GM21447 (cell line): ENCODE results near the gene LAMC3.

Experiments used
- ATAC-seq: cut with Tn5 transposase; IDR thresholded peaks from one replicate; pipeline ENCODE4 v1.9.1; 2021; ENCODE audit not compliant: unreplicated experiment

The LAMC3 gene

DNA sequence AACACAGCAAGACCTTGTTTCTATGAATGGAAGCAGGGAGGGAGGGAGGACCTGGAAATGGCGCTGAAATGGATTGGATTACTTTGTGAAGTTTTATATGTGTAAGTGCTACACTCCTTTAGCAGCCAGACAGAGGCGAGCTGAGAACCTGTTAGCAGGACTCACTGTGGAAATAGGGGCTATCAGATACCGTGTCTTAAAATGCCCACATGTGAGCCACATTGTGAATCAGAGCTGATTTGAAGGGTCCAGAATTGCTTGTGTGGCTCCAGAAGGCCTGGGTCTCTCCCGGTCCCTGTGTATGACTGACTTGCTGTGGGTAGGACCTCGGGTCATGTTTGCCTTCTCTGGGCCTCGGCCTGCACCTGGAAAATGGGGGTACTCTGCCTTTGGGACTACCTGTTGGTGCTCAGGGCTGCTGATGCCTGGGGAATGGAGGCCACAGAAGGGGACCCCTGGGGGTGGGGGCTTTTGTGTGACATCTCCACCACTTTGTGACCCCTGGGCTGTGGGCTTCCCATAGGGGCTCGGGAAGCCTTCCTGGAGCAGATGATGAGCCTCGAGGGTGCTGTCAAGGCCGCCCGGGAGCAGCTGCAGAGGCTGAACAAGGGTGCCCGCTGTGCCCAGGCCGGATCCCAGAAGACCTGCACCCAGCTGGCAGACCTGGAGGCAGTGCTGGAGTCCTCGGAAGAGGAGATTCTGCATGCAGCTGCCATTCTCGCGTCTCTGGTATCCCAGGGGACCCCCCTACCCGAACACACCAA, 63.3 kb downstream of the LAMC3 start:
- ATAC-seq, result no peak

DNA sequence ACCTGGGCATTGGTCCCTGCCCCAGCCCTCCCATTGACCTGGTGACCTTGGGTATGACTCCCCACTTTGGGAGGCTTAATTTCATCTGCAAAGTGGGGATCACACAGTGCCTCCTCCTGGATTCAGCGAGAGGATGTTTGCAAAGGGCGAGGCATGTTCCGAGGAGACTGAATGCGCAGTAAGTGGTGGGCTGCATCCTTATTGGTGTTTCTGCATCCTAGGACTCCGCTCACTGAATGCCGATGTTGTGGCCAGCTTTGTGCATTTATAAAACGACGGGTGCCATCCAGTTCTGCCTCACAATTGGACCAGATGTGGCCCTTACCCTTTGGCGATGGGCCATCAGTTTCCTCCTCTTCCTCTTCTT, 63.9 kb downstream of the LAMC3 start:
- no peak for ATAC-seq

DNA sequence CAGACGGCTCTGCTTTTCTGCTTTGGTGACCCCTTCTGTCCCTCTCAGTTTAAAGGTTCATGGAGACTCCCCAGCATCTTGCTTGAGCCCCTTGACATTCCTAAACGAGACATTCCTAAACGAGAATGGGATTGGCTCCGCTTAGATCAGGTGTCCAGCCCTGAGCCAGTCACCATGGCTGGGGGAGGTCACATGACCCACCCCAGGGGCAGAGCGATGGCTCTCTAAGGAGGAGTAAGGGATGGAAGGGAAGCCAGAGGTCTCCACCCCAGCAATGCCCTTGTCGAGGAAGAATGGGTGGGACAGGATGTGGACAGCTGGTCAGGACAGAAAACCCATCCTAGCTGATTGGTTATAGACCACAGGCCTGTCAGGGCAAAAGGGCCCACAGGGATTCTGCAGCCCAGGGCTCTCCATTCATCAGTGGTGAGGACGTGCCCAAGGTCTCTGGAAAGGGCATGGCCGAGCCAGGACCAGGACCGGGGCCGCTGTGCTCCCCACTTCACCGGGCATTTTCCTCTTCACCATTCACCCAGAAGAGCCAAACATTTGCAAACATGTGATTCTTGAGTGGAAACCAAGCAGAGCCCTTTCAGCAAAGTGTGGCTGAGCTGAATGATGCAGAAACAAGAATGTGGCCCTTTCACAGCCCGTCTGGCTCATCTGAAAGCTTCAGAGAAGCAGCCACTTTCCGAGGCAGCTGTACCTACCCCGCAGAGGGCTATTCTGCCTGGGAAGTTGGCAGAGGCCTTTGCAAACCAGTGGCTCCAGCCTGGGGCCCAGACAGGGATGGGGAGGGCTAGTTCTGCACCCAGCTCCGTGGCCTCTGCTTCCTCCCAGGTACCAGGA, 67.6 kb downstream of the LAMC3 start:
- ATAC-seq, result no peak

DNA sequence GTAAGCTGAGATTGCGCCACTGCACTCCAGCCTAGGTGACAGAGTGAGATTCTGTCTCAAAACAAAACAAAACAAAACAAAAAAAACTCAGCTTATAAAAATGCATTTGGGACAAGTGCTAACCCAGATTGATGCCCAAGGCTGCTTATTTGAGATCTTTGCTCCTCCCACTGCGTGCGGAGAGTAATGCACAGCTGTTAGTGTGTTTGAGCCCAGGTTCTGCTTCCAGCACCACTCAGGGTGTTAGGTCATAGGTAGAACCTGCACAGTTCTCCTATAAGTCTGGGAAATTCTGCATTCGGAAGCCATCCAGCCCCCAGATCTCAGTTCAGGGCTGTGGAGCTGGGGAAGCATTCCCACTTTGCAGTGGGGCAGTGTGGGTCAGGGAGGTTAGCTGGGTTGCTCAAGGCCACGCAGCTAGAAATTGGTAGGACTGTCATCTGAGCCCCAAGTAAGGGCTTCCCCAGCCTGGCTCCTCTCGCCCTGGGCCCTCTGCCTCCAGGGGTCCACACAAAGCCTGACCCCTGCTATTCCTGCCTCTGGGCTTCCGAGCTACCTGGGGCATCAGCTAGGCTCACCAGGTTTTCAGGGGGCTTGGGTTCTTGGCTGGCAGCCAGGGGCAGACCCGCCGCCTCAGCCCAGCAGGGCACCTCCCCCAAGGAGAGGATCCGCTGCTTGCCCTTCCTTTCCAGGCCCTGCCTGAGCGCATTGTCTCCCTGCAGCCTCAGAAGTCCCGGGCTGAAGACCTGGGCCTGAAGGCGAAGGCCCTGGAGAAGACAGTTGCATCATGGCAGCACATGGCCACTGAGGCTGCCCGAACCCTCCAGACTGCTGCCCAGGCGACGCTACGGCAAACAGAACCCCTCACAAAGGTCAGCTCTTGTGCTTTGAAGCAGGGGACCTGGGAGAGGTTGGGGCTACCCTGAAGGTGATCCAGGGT, 69.7 kb downstream of the LAMC3 start:
- ATAC-seq, result no peak

DNA sequence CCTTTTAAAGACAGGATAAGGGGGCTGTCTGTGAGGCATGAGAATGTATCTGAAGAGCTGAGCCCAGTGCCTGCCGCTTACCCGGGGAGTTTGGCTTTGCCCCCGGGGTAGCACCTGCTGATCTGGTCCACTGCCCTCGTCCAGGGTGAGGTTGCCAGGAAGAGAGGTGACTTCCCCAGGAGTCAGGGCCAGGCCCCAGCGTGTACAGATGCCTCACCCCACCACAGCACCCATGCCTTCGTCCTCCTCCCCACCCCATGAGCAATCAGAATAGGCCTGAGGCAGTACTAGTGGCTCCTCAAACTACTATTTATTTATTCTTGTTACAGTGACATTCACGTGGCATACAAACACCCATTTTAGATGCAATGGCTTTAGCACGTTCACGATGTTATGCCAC, 71.6 kb downstream of the LAMC3 start:
- ATAC-seq, result no peak

DNA sequence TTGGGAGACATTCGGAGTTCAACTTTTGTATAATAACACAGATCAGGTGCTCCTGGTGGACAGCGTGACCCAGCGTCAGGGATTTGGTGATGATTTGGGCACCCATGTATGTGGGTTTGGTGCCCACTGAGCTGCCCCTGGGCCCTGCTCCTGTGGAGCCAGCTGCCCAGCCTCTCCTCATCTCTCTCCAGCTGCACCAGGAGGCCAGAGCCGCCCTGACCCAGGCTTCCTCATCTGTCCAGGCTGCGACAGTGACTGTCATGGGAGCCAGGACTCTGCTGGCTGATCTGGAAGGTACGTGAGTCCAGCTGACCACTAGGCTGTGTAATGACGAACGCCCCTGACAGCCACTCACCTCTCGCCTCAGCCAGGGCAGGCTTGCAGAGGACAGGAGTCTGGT, 72.9 kb downstream of the LAMC3 start:
- ATAC-seq, result no peak

DNA sequence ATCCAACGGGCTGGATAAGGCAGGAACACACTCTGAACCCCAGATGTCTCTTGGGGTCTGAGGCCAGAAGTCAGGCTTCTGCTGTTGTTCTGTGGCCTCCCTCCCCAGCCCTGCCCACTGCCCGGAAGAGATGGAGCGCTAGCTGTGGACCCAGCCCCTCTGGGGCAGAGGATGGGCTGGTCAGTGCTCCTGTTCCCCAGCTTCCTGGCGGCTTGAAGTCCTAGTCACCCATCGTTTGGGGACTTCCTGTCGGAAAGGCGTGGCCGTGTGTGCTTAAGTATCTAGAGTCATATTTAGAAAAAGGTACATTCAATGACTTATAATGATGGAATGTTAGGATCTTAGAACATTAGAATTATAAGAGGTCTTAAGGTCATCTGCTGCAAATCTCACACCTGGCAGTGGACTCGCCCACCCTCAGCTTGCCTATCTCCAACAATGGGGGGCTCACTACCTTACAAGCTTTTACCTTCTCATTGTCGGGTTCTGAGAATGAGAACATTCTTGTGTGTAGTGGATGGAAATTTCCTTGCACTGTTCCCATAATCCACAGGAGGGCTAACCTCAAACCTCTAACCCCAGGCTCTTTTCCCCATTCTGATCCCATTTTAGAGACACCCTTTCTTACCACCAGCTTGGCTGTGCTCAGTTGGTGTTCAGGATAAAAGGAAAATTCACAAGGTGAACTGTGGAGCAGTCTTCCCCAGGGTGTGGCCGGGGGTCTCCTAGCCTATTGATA, 74.0 kb downstream of the LAMC3 start:
- ATAC-seq, result no peak

DNA sequence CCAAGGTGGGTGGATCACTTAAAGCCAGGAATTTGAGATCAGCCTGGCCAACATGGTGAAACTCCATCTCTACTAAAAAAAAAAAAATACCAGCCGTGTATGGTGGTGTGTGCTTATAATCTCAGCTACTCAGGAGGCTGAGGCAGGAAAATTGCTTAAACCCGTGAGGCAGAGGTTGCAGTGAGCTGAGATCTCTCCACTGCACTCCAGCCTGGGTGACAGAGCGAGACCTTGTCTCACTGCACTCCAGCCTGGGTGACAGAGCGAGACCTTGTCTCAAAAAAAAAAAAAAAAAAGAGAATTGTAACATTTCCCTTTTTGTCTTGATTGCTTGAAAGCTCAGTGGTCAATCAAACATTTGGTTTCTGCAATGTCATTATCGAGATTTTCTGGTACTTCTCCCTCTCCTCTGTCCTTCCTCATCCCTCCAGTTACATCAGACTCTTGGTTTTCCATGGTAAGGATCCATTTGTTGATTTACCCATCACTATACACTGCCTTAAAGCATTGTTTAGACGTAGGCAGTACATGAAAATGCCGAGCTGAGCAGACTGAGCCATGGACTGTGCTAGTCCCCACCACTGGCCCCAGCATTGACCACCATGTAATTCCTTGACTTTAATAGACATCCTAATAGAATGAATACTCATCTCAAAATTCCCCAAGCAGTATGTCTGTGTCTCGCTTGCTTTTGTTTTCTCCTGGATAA, 75.8 kb downstream of the LAMC3 start:
- ATAC-seq, result no peak

DNA sequence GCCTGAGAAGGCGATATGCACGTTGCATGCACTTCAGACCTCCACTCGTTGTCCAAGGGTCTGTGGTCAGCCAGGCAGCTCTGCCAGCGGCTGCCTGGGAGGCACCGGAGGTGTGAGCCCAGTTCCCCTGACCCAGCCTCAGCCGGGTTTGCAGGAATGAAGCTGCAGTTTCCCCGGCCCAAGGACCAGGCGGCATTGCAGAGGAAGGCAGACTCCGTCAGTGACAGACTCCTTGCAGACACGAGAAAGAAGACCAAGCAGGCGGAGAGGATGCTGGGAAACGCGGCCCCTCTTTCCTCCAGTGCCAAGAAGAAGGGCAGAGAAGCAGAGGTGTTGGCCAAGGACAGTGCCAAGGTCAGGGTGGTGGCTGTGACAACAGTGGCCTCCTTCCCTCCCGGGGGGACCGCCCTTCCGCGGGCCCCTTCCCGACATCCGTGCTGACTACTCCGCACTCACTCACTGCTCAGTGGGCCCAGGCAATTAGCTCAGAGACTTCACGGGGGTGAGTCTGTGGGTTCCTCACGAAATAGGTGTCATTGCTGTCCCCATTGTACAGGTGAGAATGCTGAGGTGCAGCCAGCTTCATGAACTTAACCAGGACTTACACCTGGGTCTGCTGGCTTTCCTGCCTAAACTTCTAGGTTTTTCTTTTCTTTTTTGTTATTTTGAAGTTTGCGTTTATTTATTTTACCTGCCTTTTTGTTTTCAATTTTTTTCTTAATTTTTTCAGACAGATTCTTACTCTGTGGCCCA, 76.6 kb downstream of the LAMC3 start:
- ATAC-seq, result no peak

DNA sequence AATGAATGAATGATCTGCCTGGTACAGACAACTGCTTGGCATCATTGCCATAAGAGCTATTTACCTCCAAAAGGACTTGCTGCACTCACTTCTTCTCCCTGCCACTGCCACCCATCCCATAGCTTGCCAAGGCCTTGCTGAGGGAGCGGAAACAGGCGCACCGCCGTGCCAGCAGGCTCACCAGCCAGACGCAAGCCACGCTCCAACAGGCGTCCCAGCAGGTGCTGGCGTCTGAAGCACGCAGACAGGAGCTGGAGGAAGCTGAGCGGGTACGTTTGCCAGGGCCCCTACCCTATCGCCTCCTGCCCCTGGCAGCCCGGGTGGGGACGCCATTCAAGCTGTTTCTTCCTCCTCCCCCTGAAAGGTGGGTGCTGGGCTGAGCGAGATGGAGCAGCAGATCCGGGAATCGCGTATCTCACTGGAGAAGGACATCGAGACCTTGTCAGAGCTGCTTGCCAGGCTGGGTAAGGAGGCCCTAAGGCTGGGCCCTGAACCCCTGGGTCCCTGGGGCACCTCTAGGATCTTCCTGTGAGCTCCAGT, 78.5 kb downstream of the LAMC3 start:
- ATAC-seq, result no peak

DNA sequence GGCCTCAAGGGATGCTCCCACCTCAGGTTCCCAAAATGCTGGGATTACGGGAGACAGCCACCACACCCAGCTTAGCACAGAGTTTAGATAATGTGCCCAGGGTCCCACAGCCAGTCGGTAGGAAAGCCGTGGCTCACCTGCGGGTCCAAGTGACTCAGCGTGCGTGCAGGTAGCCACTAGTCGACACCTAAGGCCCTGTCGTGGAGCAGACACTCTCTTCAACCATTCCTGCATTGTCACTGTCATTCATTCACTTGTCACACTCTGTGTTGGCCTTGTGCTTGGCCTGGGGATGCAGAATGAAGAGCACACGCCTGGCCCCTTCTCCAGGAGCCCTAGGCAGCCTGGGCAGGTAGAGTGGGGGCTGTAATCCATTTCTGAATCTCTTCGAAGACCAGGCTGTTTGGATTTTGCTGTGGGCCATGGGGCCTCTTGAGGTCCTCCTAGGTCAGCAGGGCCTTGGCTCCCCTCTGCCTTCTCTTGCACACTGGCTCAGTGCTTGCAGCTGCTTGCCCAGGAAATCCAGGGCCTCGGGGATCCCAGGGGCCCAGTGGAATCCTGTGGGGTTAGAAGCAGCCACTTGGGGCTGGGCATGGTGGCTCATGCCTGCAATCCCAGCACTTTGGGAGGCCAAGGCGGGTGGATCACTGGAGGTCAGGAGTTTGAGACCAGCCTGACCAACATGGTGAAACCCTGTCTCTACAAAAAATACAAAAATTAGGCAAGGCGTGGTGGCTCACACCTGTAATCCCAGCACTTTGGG, 81.2 kb downstream of the LAMC3 start:
- ATAC-seq, result no peak

DNA sequence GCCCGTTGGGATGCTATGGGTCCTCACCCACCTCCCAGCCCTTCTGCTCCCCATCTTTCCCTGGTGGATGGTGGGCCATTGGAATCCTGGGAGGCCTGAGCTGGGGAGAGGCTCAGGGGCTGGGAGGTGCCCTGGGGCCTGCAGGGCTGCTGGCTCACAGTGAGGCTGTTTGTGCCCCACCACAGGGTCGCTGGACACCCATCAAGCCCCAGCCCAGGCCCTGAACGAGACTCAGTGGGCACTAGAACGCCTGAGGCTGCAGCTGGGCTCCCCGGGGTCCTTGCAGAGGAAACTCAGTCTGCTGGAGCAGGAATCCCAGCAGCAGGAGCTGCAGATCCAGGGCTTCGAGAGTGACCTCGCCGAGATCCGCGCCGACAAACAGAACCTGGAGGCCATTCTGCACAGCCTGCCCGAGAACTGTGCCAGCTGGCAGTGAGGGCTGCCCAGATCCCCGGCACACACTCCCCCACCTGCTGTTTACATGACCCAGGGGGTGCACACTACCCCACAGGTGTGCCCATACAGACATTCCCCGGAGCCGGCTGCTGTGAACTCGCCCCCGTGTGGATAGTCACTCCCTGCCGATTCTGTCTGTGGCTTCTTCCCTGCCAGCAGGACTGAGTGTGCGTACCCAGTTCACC, 82.5 kb downstream of the LAMC3 start:
- no peak for ATAC-seq

DNA sequence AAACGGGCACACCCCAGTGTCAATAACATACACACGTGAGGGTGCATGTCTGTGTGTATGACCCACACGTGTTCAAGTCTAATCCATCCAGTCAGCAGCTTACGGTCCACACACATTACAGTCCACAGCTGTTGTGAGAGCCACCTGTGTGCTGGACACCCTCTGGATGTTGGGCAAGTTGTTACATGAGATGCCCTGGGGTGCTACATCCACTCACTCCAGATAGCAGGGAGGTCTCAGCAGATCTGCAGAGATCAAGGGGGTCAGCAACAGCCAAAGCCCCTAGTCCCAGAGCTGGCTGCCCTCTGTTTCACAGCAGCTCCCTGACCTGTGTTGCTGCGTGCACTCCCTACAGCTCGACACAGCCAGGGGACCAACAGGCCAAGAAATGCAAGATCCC, 83.1 kb downstream of the LAMC3 start:
- no peak for ATAC-seq

DNA sequence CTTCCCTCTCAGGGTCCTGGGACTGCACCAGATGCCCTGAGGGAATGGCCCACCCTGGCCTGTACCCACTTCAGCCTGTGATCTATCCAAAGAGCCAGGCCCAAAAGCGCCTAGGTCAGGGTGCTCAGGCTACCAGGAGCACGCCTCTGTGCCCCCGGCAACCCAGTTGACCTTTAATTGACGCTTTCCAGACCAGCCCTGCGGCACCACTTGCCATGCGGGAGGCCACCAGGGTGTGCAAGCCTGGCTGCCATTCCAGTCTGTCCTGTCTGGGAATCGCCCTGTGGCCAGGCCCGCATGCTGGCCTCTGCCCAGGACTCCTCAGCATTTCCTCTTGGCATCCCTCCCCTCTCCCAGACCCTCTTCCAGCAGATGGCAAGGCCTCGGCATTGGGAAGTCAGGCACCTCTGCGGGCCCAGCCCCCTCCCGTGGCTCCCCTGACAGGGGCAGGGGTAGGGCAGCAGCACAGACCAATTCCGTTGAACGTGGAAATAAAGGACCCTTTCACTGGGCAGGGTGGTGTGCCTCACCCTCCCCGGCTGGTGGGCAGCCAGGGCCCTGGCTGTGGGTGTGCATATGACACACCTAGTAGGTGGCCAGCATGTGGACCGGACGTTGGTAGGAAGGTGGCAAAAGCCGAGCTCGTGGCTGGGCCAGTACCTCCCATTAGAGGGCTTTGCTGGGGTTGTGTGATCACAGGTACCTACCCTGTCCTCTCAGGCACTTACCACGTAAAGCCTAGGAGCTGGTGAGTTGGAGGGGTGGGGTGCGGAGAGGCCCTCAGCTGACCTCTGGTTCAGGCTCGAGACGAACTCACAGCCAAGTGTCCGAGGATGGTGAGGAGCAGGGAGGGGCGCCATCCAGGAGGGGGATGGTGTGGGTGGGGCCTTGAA, 83.8 kb downstream of the LAMC3 start:
- ATAC-seq, result no peak

DNA sequence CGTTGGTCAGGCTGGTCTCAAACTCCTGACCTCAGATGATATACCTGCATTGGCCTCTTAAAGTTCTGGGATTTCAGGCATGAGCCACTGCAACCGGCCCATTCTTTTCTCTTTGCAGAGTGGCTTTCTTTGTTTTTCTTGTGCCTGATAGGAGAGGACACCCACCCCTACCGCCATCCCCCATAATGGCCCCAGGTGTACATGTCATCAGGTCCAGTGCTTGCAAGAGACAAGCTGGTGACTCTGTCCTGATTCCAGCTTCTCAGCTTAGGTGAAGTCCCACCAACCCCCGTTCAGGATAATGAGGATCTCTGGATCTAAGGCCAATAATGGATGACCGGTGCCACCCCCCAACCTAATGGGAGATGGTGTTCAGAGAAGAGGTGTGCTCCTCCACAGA, 85.0 kb downstream of the LAMC3 start:
- ATAC-seq, result no peak

DNA sequence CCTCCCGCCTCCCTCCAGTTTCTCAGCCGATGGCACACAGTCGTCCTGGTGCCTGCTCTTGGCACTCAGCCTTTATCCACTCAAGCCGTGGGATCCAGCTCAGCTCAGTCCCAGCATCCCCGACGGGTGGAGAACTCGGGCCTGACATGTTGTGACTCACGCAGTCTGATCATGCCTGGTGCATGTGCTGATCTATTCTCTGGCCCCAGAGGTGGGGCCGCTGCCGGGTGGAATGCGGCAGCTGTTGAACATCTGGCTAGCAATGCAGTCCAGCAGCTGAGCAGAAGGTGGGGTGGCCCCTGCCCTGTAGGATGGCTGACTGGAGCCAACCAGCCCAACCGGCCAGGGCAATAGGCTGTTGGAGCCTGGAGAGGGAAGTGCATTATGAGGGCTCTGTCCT, 85.6 kb downstream of the LAMC3 start:
- ATAC-seq, result no peak
